HG03066 (cell line): ENCODE results near the gene FGF14.
"Not testable (repeated sequence)": the region's sequence is repeated elsewhere in the genome, so short reads cannot be mapped to it uniquely, and the experiment has no call there.

ENCODE experiments used
- ATAC-seq: cut with Tn5 transposase; IDR thresholded peaks from one replicate; pipeline ENCODE4 v1.9.1; 2021; ENCODE audit warnings: low read depth; ENCODE audit not compliant: unreplicated experiment

The FGF14 gene

DNA sequence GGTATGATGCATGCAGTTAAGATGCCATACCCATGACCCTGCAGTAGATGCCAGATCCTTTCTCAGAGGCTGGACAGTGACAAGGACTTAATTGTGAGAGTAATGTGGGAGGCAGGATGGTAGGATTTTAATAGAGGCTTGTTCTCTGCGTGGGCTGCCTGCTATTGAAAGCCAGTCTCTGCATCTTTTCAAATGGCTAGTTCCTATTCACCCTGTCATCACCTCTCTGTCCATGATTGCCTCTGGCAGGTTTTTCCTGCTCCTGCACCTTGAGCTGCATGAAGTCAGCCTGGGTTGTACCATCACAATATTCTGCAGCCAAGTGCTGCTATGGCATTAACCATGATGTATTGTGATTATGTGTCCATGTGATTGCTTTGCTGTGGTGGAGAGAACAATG, 508.8 kb downstream of the FGF14 start:
- no peak for ATAC-seq

DNA sequence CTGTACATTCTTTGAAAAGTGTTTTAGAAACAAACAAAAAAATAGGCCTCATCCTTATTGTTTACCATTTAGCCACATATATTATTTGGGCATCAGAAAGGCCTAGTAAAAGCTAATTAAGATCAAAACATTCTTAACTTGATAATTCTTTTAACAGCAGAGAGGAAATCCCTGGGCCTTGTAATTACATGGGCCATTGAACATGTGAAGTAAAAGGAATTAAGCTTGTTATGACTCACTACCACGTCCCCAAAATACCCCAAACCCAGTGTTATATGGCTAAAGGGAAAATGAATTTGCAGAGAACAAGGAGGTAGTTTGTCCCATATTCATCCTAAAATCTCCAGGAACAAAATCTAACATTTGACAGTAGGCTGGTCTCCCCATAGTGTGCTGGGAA, 509.6 kb downstream of the FGF14 start:
- ATAC-seq = no peak

DNA sequence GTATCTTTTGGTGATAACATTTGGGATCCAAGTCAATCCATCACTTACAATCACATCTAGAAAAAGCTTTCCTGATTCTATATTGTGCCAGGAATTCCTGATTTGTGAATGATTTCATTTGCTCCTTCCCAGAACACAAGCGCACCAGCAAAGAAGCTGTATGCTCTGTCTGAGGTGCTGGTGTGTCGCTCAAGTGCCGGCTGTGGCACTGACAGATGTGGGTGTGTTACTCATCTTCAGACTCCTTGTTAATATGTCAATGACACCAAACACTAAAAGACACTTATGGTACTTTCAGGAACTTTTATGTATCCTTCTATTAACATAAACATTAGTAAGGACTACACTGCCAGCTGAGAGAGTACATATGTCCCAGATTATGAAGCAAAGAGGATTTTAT, 520.3 kb downstream of the FGF14 start:
- no peak for ATAC-seq

DNA sequence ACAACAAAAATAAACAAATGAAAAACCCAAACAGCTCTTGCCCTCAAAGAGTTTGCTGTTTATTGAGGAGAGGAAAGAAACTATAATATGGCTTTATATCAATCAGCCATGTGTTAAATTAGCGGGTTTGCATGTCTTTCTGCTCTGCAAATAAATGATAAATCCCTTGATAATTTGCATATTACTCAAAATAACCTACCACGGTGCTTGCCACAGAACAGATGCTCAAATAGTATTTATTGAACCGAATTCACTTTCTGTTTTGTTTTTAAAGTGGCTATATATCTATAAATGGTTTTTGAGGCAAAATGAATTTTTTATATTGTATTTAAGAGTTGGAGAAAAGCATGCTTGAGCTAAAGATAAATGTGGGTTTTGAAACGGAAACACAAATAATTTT, 521.3 kb downstream of the FGF14 start:
- peak; percentile 60 for ATAC-seq

DNA sequence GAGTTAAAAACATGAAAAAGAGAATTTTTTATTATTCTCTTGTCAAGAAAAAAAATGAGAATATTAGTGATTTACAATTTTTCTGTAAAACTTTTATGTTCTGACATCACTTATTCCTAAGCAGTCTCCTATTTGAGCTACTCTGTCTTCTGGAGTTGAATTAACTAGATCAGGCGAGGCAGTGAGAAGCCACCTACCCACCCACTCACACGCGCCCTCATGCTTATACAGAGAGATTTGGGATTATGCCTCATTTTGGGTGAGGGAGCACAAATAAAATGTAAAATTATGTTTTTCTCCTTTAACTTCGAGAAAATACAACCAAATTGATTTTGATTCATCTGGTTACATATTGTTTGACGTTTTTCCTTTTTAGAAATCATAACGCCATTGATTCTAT, 524.9 kb downstream of the FGF14 start:
- no peak for ATAC-seq

DNA sequence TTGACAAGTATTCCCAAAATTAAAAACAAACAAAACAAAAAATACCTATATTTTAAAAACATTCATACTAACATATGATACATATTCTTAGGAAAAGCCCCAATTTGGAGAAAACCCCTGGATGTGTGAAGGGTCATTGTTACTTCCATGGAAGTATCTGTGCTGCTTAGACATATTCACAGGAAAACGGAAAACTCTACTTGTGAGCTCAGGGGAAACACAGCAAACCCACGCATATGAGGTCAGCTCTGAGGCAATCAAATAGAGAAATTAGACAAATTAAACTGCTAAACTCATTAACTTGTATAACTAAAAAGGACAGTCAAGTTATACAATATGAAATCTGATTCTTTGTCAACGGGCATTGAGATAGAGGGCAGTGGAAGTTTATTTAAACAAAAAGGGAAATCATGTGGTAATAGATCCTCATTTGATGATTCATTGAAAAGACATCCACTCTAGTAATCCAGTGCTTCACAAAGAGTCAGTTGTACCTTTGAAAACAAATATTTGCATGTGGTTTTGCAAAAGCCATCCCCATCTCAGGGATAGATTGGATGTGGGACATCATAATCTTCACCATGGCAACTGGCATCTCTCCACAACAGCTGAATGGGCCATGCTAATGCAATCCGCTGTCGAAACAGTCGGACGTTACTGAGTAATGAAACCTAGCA, 526.0 kb downstream of the FGF14 start:
- ATAC-seq = no peak

DNA sequence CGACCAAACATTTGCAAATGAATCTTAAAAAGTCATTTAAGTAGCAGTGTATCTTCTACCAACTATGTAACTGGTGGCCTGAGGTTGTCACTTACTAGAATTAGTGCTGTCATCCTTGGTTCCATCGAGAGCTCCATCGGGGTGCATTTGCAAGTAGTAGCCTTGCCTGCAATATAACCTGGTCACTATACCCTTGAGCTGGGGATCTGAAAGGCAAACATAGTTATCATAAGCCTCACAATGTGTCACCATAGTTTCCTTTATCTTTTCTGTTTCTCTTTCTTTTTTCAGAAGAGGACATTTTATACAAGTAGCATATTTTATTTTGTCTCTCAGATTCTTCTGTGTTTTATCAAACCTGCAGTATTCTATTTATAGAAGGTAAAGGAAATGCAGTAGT, 526.8 kb downstream of the FGF14 start:
- ATAC-seq = no peak

DNA sequence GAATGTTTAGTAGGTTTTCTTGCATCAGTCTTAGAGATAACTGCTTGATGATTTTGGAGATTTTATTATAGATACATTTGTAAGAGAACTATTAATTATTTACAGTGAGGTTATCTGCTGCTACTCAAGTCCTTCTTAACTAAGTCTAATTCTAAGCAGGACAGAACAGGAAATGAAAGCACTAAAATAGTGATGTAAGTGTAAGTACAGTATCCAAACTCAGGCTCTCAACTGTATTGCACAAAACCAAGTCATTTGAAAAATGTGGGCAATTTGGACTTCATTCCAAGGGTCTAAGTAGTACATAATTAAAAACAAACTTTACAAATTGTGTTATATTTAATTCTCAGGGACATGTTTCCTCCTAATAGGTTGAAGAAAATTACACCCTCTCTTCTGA, 532.3 kb downstream of the FGF14 start:
- peak; percentile 86 for ATAC-seq

DNA sequence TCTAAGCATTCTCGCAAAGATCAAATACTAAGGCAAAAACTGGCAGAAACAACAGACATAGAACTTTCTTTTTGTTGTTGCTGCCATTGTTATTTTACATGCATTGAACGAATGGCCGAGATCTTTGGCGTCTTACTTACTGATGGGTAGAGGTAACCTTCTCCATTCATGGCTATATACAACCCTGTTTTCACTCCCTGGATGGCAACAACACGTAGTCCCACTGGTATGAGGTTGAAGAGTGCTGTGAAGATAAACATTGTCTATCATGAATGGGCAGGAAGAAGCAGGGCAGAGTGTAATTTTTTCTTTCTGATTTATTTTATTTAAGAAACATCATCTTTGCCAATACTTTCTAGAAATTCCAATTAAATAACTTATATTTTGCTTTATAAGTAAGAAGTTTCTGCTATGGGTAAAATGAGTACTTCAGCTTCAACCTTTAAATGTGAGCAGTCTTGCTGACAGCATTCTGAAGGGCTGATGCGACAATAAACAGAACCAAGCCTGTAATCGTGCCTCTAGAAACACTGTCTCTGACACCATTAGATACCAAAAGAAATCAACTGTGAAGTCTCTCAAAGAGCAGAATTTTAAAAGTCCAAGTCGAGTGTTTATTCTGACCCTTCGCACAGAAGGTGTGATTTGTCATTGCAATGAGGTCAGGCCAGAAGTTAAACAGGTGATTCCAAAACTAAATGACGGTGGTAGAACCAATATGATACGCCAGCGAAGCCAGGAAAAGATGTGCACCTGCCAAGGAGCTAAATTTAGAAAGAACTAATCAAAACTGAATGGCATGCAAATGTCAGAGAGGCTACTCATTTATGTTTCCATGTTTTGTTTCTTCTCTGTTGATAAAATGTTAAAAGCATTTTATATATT, 533.0 kb downstream of the FGF14 start:
- no peak for ATAC-seq

DNA sequence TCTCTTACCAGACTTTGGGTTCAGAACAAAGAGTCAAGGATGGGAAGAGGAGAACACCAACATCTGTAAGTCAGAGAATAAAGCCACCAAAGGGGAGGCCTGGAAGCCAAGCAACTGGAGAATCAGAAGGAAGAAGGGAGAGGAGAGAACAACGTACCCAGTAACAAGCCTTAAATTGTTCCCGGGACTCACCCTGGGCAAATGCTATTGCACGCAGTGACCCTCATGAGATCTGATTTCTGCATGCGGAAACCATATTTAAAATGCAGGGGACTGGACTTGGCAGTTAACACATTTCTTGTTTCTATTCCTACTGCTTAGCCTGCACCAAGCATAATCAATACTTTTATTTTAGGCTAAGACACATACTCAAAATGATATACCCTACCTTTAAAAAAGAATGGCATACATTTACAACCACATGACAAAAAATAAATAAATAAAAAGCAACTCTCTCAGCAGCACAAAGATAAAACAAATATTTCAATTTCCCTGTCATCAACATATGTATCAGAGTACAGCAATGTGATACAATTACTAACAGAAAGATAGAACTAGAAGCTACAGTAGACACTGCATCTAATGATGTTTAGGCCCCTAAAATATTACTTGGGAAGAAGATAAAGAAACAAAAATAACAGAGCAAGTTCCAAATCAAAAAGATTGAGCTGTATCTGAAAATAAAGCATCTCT, 534.8 kb downstream of the FGF14 start:
- no peak for ATAC-seq

DNA sequence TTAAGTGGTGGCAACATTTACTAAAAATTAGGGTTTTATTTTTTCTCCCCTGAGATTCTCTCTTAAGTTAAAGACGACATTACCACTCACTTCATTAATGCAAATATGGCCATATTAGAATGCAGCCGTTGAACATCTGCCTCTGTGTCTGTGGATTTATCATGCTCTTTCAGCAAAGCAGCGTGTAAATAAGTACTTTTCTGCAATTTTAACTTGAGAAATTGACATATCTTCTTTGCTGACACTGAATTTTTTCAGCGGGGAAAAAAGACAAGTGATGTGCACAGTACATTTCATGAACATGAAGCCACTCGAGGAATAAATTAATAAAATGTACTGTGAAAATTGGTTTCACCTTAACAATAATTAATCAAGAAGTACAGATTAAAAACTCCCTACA, 543.0 kb downstream of the FGF14 start:
- no peak for ATAC-seq

DNA sequence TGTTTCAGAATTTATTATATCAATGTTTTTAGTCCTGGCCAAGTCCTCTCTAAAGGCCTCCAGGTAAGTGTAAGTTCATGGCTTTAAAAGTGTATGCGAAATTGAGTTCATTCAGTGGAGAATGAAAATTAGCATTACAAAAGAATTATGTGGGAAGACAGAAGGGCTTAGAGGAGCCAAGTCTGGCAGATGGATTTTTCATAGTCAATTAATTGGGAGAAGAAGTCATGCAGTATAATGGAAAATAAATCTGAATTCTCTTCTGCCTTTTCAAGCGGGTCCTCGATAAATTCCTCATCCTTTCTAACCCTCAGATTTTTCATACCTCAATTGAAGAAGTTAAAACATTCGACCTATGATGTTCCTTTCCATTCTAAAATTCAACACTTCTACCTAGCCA, 555.1 kb downstream of the FGF14 start:
- no peak for ATAC-seq

DNA sequence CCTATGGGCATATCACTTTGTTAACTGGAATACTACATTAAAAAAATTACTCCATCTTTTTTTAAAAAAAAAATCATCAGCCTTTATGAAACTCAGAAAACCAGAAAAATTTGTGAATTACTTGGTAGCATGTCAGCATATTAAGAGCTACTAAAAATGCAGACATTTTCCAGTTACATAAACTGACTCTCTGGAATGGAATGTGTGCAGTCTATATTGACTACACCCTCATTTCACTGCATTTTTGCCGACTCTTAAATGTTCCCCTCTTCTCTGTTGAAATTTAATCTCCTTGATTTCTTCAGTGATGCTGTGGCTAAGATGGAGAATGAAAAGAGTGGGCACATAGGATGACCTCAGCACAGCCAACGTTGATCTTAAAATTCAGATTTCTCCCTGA, 555.6 kb downstream of the FGF14 start:
- no peak for ATAC-seq

DNA sequence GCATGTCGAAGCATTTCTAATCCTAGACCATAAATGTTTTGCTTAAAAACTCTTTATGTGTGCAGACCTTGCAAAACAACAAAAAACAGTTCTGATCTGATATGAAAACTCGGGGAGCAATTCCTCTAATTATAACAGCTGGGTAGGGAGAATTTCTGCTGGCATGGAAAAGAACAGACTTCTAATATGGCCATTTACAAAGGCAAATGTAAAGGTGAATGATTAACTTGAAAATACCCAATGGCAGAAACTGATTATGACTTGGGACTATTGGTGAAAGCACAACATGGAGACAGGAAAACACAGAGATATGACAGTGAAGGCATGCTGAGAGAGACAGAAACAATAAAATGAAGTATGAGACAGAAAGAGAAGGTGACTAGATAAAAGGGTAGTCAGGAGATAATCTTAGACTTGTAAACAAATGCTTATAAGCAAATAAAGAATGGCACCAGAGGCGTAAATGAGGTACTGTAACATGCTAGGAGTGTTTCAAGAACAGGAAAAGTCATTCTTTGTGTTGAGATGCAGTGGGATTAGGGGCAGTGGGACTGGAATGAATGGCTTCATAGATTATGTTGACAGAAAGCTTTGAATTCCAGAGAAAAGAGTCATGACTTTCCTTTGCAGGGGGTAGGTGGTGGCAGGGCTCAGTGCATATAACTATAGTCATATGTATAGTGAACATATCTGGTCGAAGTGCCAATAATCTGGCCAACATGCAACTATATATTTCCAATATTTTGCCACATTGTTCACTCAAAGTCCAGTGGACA, 556.4 kb downstream of the FGF14 start:
- no peak for ATAC-seq

DNA sequence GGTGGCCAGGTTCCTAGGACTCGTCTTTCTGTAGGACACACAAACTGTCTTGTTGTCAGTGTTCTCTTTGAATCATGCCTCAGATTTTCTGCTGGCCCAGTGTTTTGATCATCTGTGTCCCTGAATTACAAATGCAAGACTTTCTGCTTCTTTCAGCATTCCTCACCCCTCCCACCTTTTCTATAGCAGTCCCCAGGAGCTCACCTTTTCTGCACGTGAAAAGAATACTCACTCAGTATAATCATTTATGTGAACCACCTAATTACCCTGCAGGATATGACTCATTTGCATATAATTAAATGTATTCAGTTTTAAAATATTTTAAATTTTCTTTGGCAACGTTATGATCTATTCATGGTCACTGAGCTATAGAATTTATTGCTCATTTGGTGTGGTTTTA, 560.1 kb downstream of the FGF14 start:
- no peak for ATAC-seq

DNA sequence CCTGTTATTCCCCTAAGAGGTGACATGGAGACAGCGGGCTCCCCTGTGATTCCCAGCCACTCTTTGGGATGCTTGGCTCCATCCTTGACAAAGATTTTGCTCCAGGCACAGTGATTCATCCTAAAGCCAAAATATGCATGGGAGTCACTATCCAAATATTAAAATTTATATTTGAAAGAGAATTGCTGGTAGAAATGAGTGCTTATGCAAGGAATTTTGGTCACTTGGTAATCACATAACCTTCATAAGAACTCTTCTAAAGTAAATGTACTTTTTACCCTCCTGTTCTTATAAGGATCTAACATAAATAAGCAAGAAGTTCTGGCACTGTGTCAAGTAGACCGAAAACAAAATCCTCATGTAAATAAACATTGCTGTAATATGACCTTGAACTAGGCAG, 563.5 kb downstream of the FGF14 start:
- no peak for ATAC-seq

DNA sequence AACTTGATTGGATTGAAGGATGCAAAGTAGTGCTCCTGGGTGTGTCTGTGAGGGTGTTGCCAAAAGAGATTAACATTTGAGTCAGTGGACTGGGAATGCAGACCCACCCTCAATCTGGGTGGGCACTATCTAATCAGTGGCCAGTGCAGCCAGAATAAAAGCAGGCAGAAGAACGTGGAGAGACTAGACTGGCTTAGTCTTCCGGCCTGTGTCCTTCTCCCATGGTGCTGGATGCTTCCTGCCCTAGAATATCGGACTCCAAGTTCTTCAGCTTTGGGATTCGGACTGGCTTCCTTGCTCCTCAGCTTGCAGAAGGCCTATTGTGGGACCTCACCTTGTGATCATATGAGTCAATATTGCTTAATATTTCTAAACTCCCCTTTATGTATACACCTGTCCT, 564.1 kb downstream of the FGF14 start:
- ATAC-seq = not testable (repeated sequence)

DNA sequence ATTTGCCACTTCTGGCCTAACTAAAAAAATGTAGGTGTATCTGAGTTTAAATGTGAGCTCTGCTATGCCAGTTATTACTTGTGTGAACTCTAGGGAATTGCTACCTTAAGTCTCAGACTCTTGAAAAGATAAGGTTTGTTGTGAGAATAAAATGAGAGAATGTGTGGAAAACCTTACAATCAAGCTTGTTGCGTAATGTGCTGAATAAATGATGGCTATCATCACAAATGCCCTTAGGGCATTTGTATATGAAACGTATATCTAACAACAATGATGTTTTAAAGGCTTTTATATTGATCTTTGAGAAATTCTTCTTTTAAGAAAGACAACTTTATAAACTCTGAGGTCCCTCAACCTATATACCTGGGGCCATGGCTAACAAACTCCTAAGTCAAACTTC, 564.6 kb downstream of the FGF14 start:
- ATAC-seq = no peak

DNA sequence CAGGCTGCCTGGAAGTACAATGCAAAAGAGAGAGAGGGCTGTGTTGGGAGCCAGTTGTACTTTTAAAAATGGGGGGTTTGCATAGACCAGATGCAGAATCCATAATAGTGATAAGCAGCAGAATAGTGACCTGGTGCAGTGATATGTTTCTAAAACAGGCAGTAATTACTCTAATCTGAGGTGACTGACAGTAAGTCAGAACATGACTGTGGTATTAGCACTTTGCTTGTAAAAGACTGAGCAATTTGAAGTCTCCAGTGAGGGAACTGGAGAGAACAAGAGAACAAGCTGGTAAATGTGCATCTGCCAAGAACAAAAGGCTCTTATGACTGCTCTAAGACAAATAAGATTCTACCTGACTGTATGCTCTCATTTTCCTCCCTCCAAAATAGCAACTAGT, 565.9 kb downstream of the FGF14 start:
- no peak for ATAC-seq

DNA sequence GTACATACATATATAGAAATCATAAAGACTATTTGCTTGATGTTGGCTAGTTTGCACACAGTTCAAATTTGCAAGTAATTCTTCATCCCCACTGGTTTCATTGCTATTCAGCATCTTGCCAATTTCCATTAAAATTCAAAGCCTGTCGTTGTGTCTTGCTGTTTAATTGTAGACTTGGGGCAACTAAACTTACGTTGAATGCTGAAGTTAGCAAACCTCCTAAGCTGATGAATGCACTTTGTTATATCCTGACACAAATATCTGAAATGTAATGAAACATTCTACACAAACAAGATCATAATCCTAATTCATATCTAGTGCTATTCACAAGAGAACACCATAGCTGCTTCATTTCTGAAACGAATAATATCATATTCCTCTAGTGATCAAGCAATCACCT, 568.2 kb downstream of the FGF14 start:
- no peak for ATAC-seq

DNA sequence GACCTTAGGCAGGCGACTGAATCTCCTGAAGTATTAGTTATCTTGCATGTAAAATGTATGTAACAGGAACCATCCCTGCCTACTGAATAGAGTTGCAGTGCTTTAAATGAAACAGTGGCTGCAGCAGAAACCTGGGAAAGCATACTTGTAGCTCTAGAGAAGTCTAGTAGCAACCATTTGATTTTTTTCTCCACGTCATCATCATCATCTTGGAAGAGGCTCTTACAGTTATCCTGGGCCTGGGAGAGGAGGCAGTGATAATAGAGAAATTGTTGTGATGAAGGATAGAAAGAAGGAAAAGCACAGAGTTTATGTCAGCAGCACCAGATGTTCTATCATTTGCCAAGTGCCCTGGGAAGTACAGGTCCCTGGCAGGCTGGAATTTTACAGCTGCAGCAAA, 571.8 kb downstream of the FGF14 start:
- ATAC-seq = no peak
